ENCODE measurements around the gene SLK.

GRCh38 chr10:103954543-103954942, 12.4 kb upstream of the SLK start:
- TF ChIP-seq CTCF (IDR thresholded peaks at IDR 0.05; ENCODE audit: low read depth, low read length) (no peak), EZH2phosphoT487 (IDR thresholded peaks at IDR 0.05; ENCODE audit: low read depth) (no peak)

Measured in OCI-LY3 (cell line).